Naive B cell (primary cell): ENCODE results near the gene GMPR2. TPM values are rescaled to one million over a fixed set of nuclear protein-coding genes. Genes with fewer than 3 reads are reported as not detected.
"Not testable (repeated sequence)": the region's sequence is repeated elsewhere in the genome, so short reads cannot be mapped to it uniquely, and the experiment has no call there.

Experiments used
- ATAC-seq, 2 donors: fragments of 150-1000 bp; cut with Tn5 transposase; 2 replicates each; pipeline ENCODE4 v1.10.0; 2021; ENCODE audit warnings: low read depth in 2 of 2, mild to moderate bottlenecking in 2 of 2, moderate library complexity in 2 of 2
- DNase-seq: peaks from one replicate; pipeline ENCODE4 v3.0.0; 2022
- H3K27ac Mint-ChIP-seq, 6 donors: one replicate each; pipeline ENCODE4 v1.8.0; 2020 to 2022; ENCODE audit warnings: mild to moderate bottlenecking in 6 of 6, mixed read lengths in 6 of 6, moderate library complexity in 5 of 6, inconsistent platforms in 2 of 6
- H3K27me3 Mint-ChIP-seq, 3 donors: one replicate each; pipeline ENCODE4 v1.8.0; 2021 to 2022; ENCODE audit warnings: mixed read lengths in 3 of 3, mild to moderate bottlenecking in 1 of 3
- H3K36me3 Mint-ChIP-seq, 2 donors: one replicate each; pipeline ENCODE4 v1.8.0; 2020 to 2022; ENCODE audit warnings: mixed read lengths in 2 of 2, inconsistent platforms in 1 of 2, mild to moderate bottlenecking in 1 of 2
- H3K4me1 Mint-ChIP-seq, 3 donors: one replicate each; pipeline ENCODE4 v1.8.0; 2020 to 2022; ENCODE audit warnings: mixed read lengths in 3 of 3, inconsistent platforms in 1 of 3, mild to moderate bottlenecking in 1 of 3, moderate library complexity in 1 of 3
- H3K4me3 Mint-ChIP-seq, 8 donors: one replicate each; pipeline ENCODE4 v1.8.0; 2020 to 2022; ENCODE audit warnings: mild to moderate bottlenecking in 8 of 8, mixed read lengths in 8 of 8, moderate library complexity in 8 of 8, inconsistent platforms in 2 of 8
- H3K9me3 Mint-ChIP-seq, 7 donors: one replicate each; pipeline ENCODE4 v1.8.0; 2020 to 2022; ENCODE audit warnings: mixed read lengths in 7 of 7, mild to moderate bottlenecking in 5 of 7, inconsistent platforms in 2 of 7, moderate library complexity in 1 of 7
- polyA plus RNA-seq, 6 donors: library from polyadenylated mRNA; unstranded; fragments of 300-500 nt; fragmentation: Illumina TruSeq; gene quantifications; one replicate each; pipeline ENCODE4 v1.2.3, GENCODE V29; 2021; ENCODE audit warnings: low read depth in 6 of 6

The GMPR2 gene
- polyA plus RNA-seq, 6 donors from 2014 or later: 90.3 to 120 (median 99.2) TPM

GRCh38 chr14:24207104-24207551 is 25.6 kb upstream of the GMPR2 start:
- Mint-ChIP-seq H3K4me3 (peak overlapping the region in 5 of 8 donors; percentile 13 to 61 (median 34)), H3K9me3 (peaks cover 0 to 2% (median 0%) of the 10 kb centered on the region in 7 donors), H3K36me3 (peaks cover 37 to 47% of the 10 kb centered on the region in 2 donors), H3K4me1 (peaks cover 46 to 56% (median 47%) of the 10 kb centered on the region in 3 donors), H3K27ac (peak overlapping the region; percentile 71 to 96 (median 88)), H3K27me3 (no peaks in the 10 kb centered on the region)
- ATAC-seq (peak; percentile 78 to 84), DNase-seq (peak; percentile 33)

- Mint-ChIP-seq H3K36me3 (peaks cover 35 to 45% of the 10 kb centered on the region in 2 donors), H3K9me3 (peaks cover 0 to 2% (median 0%) of the 10 kb centered on the region in 7 donors), H3K4me3 (peak overlapping the region in 1 of 8 donors; percentile 61), H3K27ac (peak overlapping the region in 4 of 6 donors; percentile 12 to 73 (median 46)), H3K4me1 (peaks cover 46 to 61% (median 52%) of the 10 kb centered on the region in 3 donors), H3K27me3 (no peaks in the 10 kb centered on the region)
- ATAC-seq (peak in 1 of 2 donors; percentile 27), DNase-seq (no peak)
Observed at GRCh38 chr14:24207625-24208024, 25.1 kb upstream of the GMPR2 start.

GRCh38 chr14:24211311-24211710 is 21.4 kb upstream of the GMPR2 start:
- no peak for DNase-seq
- Mint-ChIP-seq H3K9me3 (no peaks in the 10 kb centered on the region), H3K36me3 (peaks cover 22 to 27% of the 10 kb centered on the region in 2 donors)

GRCh38 chr14:24212924-24213865 is 19.5 kb upstream of the GMPR2 start, which contains the start of gene CHMP4A:
Gene CHMP4A (minus strand): TSS chr14:24213488. CDS start chr14:24213439, 49 bp downstream.
- H3K27ac Mint-ChIP-seq: peak within 1 kb of the TSS; percentile 97 to 100 (median 99)
- peaks cover 38 to 71% (median 53%) of the 10 kb centered on the region in 3 donors for H3K4me1 Mint-ChIP-seq
- H3K9me3 Mint-ChIP-seq: no peaks in the 10 kb centered on the region
- peak within 1 kb of the TSS; percentile 91 to 99 (median 96) for H3K4me3 Mint-ChIP-seq
- H3K36me3 Mint-ChIP-seq: peaks cover 10 to 17% of the 10 kb centered on the region in 2 donors
- DNase-seq: peak; percentile 95
- ATAC-seq: peak; percentile 76 to 77
- no peaks in the 10 kb centered on the region for H3K27me3 Mint-ChIP-seq

More at GRCh38 chr14:24211311-24211710, 21.4 kb upstream of the GMPR2 start:
- no peak for ATAC-seq
- H3K27ac Mint-ChIP-seq: peak overlapping the region in 5 of 6 donors; percentile 54 to 99 (median 98)
- H3K4me1 Mint-ChIP-seq: peaks cover 53 to 83% (median 62%) of the 10 kb centered on the region in 3 donors
- peak overlapping the region in 4 of 8 donors; percentile 47 to 98 (median 93) for H3K4me3 Mint-ChIP-seq
- no peaks in the 10 kb centered on the region for H3K27me3 Mint-ChIP-seq

GRCh38 chr14:24213866-24214662 is 18.7 kb upstream of the GMPR2 start:
- DNase-seq (no peak), ATAC-seq (no peak)
- Mint-ChIP-seq H3K9me3 (no peaks in the 10 kb centered on the region), H3K36me3 (peaks cover 10 to 17% of the 10 kb centered on the region in 2 donors), H3K27me3 (no peaks in the 10 kb centered on the region), H3K4me3 (peak overlapping the region; percentile 74 to 99 (median 94)), H3K4me1 (peaks cover 38 to 71% (median 53%) of the 10 kb centered on the region in 3 donors), H3K27ac (peak overlapping the region; percentile 97 to 100 (median 99))

GRCh38 chr14:24215495-24216344 is 17.0 kb upstream of the GMPR2 start, which contains the start of gene MDP1:
Gene MDP1 (minus strand): TSS chr14:24216066. CDS start chr14:24215955, 111 bp downstream.
- Mint-ChIP-seq H3K9me3 (no peaks in the 10 kb centered on the region), H3K27ac (peak within 1 kb of the TSS; percentile 79 to 99 (median 98)), H3K4me1 (peaks cover 37 to 59% (median 43%) of the 10 kb centered on the region in 3 donors), H3K4me3 (peak within 1 kb of the TSS; percentile 91 to 97 (median 94)), H3K36me3 (peaks cover 0 to 10% of the 10 kb centered on the region in 2 donors), H3K27me3 (no peaks in the 10 kb centered on the region)
- peak; percentile 85 for DNase-seq
- ATAC-seq: peak; percentile 71 to 72

- peaks cover 0 to 6% of the 10 kb centered on the region in 2 donors for H3K36me3 Mint-ChIP-seq
- no peak for DNase-seq
- H3K4me3 Mint-ChIP-seq: peak overlapping the region in 7 of 8 donors; percentile 91 to 97 (median 93)
- no peak for ATAC-seq
- peaks cover 35 to 53% (median 41%) of the 10 kb centered on the region in 3 donors for H3K4me1 Mint-ChIP-seq
- no peaks in the 10 kb centered on the region for H3K27me3 Mint-ChIP-seq
- H3K27ac Mint-ChIP-seq: peak overlapping the region; percentile 79 to 99 (median 98)
- H3K9me3 Mint-ChIP-seq: no peaks in the 10 kb centered on the region
Observed at GRCh38 chr14:24216345-24216699, 16.4 kb upstream of the GMPR2 start.

- H3K27ac Mint-ChIP-seq: peak overlapping the region in 3 of 6 donors; percentile 18 to 63 (median 62)
- not testable (repeated sequence) for ATAC-seq, H3K9me3 Mint-ChIP-seq, H3K27me3 Mint-ChIP-seq, DNase-seq, H3K36me3 Mint-ChIP-seq, H3K4me3 Mint-ChIP-seq
- H3K4me1 Mint-ChIP-seq: peaks cover 30 to 47% (median 35%) of the 10 kb centered on the region in 3 donors
Observed at GRCh38 chr14:24216876-24217275, 15.9 kb upstream of the GMPR2 start.

GRCh38 chr14:24219080-24219479 is 13.6 kb upstream of the GMPR2 start:
- DNase-seq (no peak), ATAC-seq (no peak)
- Mint-ChIP-seq H3K4me1 (peaks cover 20 to 26% (median 20%) of the 10 kb centered on the region in 3 donors), H3K9me3 (no peaks in the 10 kb centered on the region), H3K27me3 (no peaks in the 10 kb centered on the region), H3K4me3 (no peak overlapping the region), H3K27ac (peak overlapping the region in 1 of 6 donors; percentile 44), H3K36me3 (no peaks in the 10 kb centered on the region)

GRCh38 chr14:24219521-24219920 is 13.2 kb upstream of the GMPR2 start:
- H3K36me3 Mint-ChIP-seq: no peaks in the 10 kb centered on the region
- DNase-seq (no peak), ATAC-seq (no peak)
- H3K4me3 Mint-ChIP-seq: no peak overlapping the region
- peak overlapping the region in 2 of 6 donors; percentile 44 to 62 for H3K27ac Mint-ChIP-seq
- H3K27me3 Mint-ChIP-seq: no peaks in the 10 kb centered on the region
- peaks cover 17 to 21% (median 18%) of the 10 kb centered on the region in 3 donors for H3K4me1 Mint-ChIP-seq
- no peaks in the 10 kb centered on the region for H3K9me3 Mint-ChIP-seq

GRCh38 chr14:24222987-24223386 is 9.7 kb upstream of the GMPR2 start:
- not testable (repeated sequence) for H3K4me3 Mint-ChIP-seq, H3K27ac Mint-ChIP-seq, DNase-seq, H3K36me3 Mint-ChIP-seq, ATAC-seq, H3K9me3 Mint-ChIP-seq, H3K27me3 Mint-ChIP-seq
- H3K4me1 Mint-ChIP-seq: peaks cover 11 to 24% (median 14%) of the 10 kb centered on the region in 3 donors

GRCh38 chr14:24224618-24225071 is 8.1 kb upstream of the GMPR2 start:
- no peaks in the 10 kb centered on the region for H3K27me3 Mint-ChIP-seq
- no peak for DNase-seq
- H3K36me3 Mint-ChIP-seq: no peaks in the 10 kb centered on the region
- no peaks in the 10 kb centered on the region for H3K9me3 Mint-ChIP-seq
- H3K4me1 Mint-ChIP-seq: peaks cover 14 to 24% (median 14%) of the 10 kb centered on the region in 3 donors
- peak overlapping the region in 1 of 6 donors; percentile 60 for H3K27ac Mint-ChIP-seq
- no peak for ATAC-seq
- no peak overlapping the region for H3K4me3 Mint-ChIP-seq
